Naive B cell (primary cell): Measurements from ENCODE around the gene DNM1. TPM values are rescaled to one million over a fixed set of nuclear protein-coding genes. Genes with fewer than 3 reads are reported as not detected.

Experiments used
- ATAC-seq, 2 donors: fragments of 150-1000 bp; cut with Tn5 transposase; 2 replicates each; pipeline ENCODE4 v1.10.0; 2021; ENCODE audit warnings: low read depth in 2 of 2, mild to moderate bottlenecking in 2 of 2, moderate library complexity in 2 of 2
- DNase-seq: peaks from one replicate; pipeline ENCODE4 v3.0.0; 2022
- H3K27ac Mint-ChIP-seq, 6 donors: one replicate each; pipeline ENCODE4 v1.8.0; 2020 to 2022; ENCODE audit warnings: mild to moderate bottlenecking in 6 of 6, mixed read lengths in 6 of 6, moderate library complexity in 5 of 6, inconsistent platforms in 2 of 6
- H3K27me3 Mint-ChIP-seq, 3 donors: one replicate each; pipeline ENCODE4 v1.8.0; 2021 to 2022; ENCODE audit warnings: mixed read lengths in 3 of 3, mild to moderate bottlenecking in 1 of 3
- H3K36me3 Mint-ChIP-seq, 2 donors: one replicate each; pipeline ENCODE4 v1.8.0; 2020 to 2022; ENCODE audit warnings: mixed read lengths in 2 of 2, inconsistent platforms in 1 of 2, mild to moderate bottlenecking in 1 of 2
- H3K4me1 Mint-ChIP-seq, 3 donors: one replicate each; pipeline ENCODE4 v1.8.0; 2020 to 2022; ENCODE audit warnings: mixed read lengths in 3 of 3, inconsistent platforms in 1 of 3, mild to moderate bottlenecking in 1 of 3, moderate library complexity in 1 of 3
- H3K4me3 Mint-ChIP-seq, 8 donors: one replicate each; pipeline ENCODE4 v1.8.0; 2020 to 2022; ENCODE audit warnings: mild to moderate bottlenecking in 8 of 8, mixed read lengths in 8 of 8, moderate library complexity in 8 of 8, inconsistent platforms in 2 of 8
- H3K9me3 Mint-ChIP-seq, 7 donors: one replicate each; pipeline ENCODE4 v1.8.0; 2020 to 2022; ENCODE audit warnings: mixed read lengths in 7 of 7, mild to moderate bottlenecking in 5 of 7, inconsistent platforms in 2 of 7, moderate library complexity in 1 of 7
- polyA plus RNA-seq, 6 donors: library from polyadenylated mRNA; unstranded; fragments of 300-500 nt; fragmentation: Illumina TruSeq; gene quantifications; one replicate each; pipeline ENCODE4 v1.2.3, GENCODE V29; 2021; ENCODE audit warnings: low read depth in 6 of 6

Gene DNM1
- polyA plus RNA-seq, 6 donors from 2014 or later: 0.15 to 0.49 (median 0.20) TPM; not detected in 2

DNA sequence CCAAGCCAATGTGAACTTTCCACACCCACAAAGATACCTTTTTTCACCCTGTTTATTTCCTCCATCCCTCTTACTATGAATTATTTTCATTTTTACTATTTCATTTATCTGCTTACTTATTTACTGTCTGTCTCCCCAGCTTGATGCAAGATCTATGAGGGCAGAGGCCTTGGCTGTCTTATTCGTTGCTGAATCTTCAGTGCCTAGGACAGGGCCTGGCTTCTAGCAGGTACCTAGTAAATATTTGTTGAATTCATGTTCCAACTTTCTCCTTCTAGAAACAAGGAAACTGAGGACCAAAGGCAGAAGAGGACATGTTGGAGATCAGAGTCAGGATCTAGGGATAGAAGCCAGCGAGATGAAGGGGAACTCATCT lies 543 bp upstream of the DNM1 start:
- Mint-ChIP-seq H3K9me3 (no peaks in the 10 kb centered on the region), H3K4me1 (peaks cover 7 to 11% (median 8%) of the 10 kb centered on the region in 3 donors), H3K27ac (peak overlapping the region in 4 of 6 donors; percentile 64 to 90 (median 71))

DNA sequence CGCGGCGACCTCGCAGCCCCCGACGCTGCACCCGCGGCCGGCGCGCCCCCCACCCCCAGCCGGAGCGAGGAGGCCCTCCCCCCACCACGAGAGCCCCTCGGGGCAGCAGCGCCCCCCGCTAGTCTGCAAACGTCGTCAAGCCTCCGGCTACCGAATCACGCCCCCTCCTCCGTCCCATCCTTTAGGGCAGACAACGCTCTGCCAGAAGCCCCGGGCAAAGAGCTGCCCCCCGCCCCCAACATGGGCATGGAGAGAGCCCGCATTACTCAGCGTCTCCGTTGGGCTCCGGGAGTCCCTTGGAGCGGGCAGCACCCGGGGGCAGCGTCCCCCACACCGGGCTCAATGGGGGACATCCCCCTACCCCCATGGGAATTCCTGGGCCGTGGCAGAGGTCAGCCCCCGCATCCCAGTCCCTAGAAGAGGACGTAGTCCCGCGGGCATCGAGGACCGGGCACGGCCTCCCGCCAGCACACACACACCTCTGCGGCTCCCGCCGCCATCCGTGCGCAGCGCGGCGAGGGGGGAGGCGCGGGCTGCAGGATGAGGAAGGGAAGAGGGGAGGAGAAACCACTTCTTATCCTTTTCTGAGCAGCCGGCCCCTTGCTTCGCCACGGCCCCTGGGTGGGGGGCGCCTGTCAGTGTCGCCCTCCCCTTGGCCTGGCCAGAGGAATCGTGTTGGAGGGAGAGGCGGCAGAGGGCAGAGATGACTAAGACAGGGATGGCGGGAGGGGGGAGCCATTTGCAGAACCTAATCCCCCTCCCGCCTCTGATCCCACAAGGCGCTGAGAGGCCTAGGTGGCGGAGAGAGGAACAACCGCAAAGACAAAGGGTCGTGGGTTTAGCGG lies 750 bp downstream of the DNM1 start:
- H3K4me3 Mint-ChIP-seq: peak overlapping the region in 7 of 8 donors; percentile 62 to 79 (median 71)
- H3K36me3 Mint-ChIP-seq: no peaks in the 10 kb centered on the region
- peak in 1 of 2 donors; percentile 12 for ATAC-seq
- peaks cover 5 to 38% (median 30%) of the 10 kb centered on the region in 3 donors for H3K27me3 Mint-ChIP-seq
- H3K27ac Mint-ChIP-seq: no peak overlapping the region
- DNase-seq: peak; percentile 20
- no peaks in the 10 kb centered on the region for H3K9me3 Mint-ChIP-seq
- peaks cover 7 to 11% (median 8%) of the 10 kb centered on the region in 3 donors for H3K4me1 Mint-ChIP-seq

More for the DNA sequence above, 543 bp upstream of the DNM1 start:
- DNase-seq (no peak), ATAC-seq (no peak)
- Mint-ChIP-seq H3K36me3 (no peaks in the 10 kb centered on the region), H3K27me3 (peaks cover 5 to 29% (median 24%) of the 10 kb centered on the region in 3 donors), H3K4me3 (peak overlapping the region; percentile 64 to 93 (median 86))

DNA sequence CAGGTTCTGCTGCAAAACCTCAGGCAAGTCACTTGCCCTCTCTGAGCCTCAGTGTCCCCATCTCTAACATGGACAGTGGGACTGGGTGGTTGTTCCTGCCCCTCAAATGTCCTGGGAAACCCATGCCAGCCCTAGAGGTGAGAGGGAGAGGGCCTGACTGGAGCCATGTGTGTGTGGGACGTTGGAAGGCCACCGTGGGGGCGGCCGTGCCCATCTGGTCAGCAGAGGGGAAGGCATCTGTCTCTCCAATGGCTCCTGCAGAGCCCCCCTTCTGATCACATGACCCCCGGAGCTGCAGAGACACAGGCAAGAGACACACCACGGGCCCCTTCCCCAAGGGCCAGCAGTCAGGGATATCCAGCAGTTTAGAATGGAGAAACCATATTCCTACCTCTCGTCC lies 1.7 kb downstream of the DNM1 start:
- Mint-ChIP-seq H3K36me3 (no peaks in the 10 kb centered on the region), H3K27me3 (peaks cover 5 to 38% (median 30%) of the 10 kb centered on the region in 3 donors), H3K4me3 (peak overlapping the region in 6 of 8 donors; percentile 33 to 79 (median 68)), H3K9me3 (no peaks in the 10 kb centered on the region), H3K27ac (no peak overlapping the region), H3K4me1 (peaks cover 7 to 11% (median 8%) of the 10 kb centered on the region in 3 donors)
- ATAC-seq (no peak), DNase-seq (no peak)

DNA sequence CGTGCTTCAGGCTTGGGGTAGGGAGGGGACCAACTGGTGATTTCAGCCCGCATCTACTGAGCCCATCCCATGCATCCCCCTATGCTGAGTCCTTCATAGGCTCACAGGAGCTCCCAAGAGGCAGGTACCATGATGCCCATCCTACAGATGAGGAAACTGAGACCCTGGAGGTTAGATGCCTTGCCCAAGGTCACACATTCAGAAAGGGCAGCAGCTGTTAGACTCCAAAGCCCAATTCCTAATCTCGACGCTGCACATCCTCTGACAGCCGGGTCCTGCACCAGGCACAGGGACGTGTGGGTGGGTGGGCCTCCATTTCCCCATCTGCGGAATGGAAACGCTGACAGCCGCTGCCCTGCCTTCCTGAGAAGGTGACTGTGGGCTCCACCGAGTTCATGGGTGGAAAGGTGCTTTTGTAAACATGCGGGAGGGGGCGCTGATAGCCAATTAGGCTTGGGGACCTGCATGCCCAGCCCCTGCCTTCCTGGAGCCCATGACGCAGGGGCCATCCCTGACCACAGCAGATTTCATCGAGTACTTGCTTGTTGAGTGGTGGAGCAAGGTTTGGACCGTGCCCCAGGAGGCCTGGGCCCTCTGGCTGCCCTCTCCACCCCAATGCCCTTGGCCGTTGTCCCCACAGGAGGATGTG lies 2.2 kb downstream of the DNM1 start:
- H3K4me3 Mint-ChIP-seq: peak overlapping the region in 5 of 8 donors; percentile 25 to 79 (median 43)
- no peaks in the 10 kb centered on the region for H3K36me3 Mint-ChIP-seq
- DNase-seq (no peak), ATAC-seq (no peak)
- H3K9me3 Mint-ChIP-seq: no peaks in the 10 kb centered on the region
- peaks cover 5 to 38% (median 30%) of the 10 kb centered on the region in 3 donors for H3K27me3 Mint-ChIP-seq
- H3K4me1 Mint-ChIP-seq: peaks cover 7 to 11% (median 8%) of the 10 kb centered on the region in 3 donors
- H3K27ac Mint-ChIP-seq: no peak overlapping the region

DNA sequence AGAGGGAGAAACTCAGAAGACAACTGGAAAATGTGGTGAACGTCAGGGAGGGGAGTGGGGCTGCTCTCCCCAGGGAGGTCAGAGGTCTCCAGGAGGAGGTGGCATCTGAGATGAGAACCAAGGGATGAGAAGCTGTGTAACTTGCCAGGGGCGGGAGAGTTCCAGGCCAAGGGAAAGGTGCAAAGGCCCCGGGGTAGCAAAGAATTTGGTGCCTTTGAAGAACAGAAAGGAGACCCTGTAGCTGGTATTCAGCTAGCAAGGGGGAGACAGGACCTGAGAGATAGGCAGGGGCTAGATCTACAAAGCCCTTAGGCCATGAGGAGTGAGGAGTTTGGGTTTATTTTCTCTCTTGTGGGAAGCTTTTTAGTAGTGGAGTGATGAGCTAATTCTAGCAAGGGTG lies 3.3 kb downstream of the DNM1 start:
- Mint-ChIP-seq H3K4me3 (peak overlapping the region in 1 of 8 donors; percentile 8), H3K4me1 (peaks cover 7 to 11% (median 8%) of the 10 kb centered on the region in 3 donors)

DNA sequence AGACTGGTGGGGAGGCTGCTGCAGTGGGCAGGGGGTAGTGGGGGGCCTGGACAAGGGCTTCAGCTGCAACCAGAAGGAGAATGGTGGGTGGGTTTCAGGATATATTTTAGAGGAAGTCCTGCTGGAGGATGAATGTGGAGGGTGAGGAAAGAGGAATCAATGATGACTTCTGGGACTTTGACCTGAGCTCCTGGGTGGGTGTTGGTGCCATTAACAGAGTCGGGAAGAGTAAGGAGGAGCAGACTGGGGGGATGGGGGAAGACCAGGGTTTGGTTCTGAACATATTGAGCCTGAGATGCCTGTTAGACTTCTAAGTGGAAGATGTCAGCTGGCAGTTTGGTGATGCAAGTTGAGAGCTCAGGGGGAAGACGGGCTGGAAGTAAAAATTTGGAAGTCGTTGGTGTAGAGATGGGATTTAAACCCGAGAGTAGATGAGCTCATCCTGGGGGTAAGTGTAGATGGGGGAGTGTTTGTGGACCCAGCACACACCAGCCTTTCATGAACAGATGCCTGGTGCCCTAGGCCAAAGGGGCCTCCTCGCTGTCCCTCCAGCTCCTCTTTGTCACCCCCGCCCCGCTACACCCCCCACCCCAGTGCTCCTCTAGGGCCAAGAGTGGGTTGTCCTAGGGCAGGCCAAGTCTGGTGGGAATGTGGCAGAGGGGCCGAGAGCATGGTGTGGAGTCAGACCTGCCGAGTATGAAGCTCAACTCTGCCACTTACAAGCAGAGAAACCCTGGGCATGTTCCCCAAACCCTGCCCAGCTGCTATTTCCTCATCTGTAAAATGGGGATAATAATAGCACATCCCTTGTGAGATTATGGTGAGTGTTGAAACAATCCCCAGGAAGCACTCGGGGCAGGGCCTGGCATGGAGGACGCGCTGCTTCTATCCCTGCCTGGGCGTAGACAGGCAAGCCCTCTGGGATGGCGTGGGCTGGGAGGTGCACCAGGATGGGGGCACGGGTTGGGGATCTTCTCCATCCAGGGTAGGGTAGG lies 4.0 kb downstream of the DNM1 start:
- peaks cover 9 to 54% (median 37%) of the 10 kb centered on the region in 3 donors for H3K27me3 Mint-ChIP-seq
- H3K36me3 Mint-ChIP-seq: no peaks in the 10 kb centered on the region
- ATAC-seq (no peak), DNase-seq (no peak)
- H3K4me1 Mint-ChIP-seq: peaks cover 7 to 11% (median 8%) of the 10 kb centered on the region in 3 donors
- peak overlapping the region in 3 of 6 donors; percentile 28 to 50 (median 43) for H3K27ac Mint-ChIP-seq
- no peaks in the 10 kb centered on the region for H3K9me3 Mint-ChIP-seq
- peak overlapping the region in 1 of 8 donors; percentile 8 for H3K4me3 Mint-ChIP-seq

More for the DNA sequence above, 3.3 kb downstream of the DNM1 start:
- no peaks in the 10 kb centered on the region for H3K36me3 Mint-ChIP-seq
- DNase-seq: no peak
- no peaks in the 10 kb centered on the region for H3K9me3 Mint-ChIP-seq
- ATAC-seq: no peak
- peaks cover 9 to 46% (median 30%) of the 10 kb centered on the region in 3 donors for H3K27me3 Mint-ChIP-seq
- H3K27ac Mint-ChIP-seq: peak overlapping the region in 1 of 6 donors; percentile 50

DNA sequence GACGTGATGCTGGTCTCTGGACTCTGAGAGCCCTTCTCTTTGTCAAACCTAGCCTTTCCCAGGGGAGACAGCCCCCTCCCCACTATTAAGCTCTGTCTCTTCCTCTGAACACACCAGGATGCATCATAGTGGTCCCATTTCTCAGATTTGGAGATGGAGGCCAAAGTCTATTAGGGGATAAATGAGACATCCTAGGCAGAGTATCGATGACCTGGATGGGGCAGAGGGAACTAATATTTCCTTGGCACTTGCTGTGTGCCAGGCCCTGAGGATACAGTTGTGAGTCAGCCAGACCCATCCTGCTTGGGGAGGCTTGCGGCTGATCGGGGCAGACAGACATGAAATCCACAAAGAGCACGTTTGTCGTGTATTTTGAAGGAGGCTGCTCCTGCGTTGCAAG lies 5.2 kb downstream of the DNM1 start:
- Mint-ChIP-seq H3K36me3 (no peaks in the 10 kb centered on the region), H3K27me3 (peaks cover 4 to 61% (median 47%) of the 10 kb centered on the region in 3 donors), H3K4me1 (peaks cover 3 to 7% (median 5%) of the 10 kb centered on the region in 3 donors), H3K9me3 (no peaks in the 10 kb centered on the region), H3K4me3 (no peak overlapping the region), H3K27ac (no peak overlapping the region)
- ATAC-seq: no peak
- no peak for DNase-seq

DNA sequence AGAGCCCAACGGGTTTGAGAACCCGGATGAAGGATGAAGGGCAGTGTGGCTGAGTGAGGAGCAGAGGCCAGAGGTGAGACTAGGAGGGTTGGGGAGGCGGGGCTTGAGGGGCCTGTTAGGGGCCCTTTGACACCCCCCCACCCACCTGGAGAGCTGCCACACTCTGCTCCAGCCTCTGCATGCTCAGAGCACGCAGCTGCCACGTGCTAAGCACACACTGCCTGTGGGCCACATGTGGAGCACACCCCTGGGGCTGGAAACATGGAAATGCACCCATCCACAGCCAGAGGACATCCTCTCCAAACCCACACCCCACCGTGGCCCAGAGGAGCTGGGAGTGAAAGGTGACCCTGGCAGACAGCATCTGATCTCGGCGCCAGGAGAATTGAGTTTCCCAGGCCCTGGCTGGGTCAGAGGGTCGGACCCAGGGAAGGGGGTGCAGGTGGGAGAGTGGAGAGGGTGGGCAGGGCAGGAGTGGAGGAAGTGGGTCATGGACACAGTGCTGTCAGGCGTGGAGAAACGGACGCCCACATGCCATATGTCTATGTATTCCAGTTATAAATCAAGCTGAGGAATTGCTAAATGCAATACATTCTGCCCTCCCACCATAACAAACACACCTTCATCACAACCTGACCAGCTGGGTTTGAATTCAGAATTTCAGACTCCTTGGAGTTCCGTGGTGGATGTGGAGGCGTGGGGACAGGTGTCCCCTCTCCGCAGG lies 5.9 kb downstream of the DNM1 start:
- no peak overlapping the region for H3K27ac Mint-ChIP-seq
- no peak overlapping the region for H3K4me3 Mint-ChIP-seq
- peaks cover 2 to 5% (median 4%) of the 10 kb centered on the region in 3 donors for H3K4me1 Mint-ChIP-seq
- H3K36me3 Mint-ChIP-seq: no peaks in the 10 kb centered on the region
- DNase-seq: no peak
- peaks cover 4 to 66% (median 49%) of the 10 kb centered on the region in 3 donors for H3K27me3 Mint-ChIP-seq
- H3K9me3 Mint-ChIP-seq: no peaks in the 10 kb centered on the region
- no peak for ATAC-seq

DNA sequence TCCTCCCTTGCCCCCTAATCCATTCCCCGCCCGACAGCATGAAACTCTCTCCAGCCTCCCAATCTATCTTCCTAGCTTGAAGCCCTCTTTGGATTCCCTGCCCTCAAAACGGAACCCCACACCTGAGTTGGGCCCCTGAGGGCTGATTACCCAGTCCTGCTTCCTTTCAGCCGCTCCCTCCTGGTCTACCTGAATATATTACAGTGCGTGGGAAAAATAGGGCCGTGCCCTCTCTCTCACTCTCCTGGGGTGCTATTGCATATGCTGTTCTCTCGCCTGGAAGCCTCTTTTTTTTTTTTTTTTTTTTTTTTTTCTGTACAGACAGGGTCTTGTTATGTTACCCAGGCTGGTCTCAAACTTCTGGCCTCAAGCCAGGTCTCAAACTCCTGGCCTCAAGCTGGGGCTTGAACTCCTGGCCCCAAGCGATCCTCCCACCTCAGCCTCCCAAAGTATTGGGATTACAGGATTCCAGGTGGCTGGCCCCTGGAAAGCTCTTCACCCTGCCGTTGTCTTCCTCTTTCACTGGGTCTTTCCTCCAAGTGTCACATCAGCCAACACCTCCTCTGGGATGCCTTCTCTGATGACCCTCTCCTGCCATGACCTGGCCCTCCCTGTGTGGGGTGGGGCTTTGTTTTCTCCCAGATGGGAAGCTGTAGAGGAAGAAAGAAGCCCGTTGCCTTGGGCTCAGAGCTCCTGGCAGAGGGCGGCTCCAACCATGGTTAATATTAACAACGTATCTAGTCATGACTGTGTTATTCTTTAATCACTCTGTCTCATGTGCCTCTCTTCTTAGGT lies 8.2 kb downstream of the DNM1 start:
- no peak overlapping the region for H3K4me3 Mint-ChIP-seq
- DNase-seq (no peak), ATAC-seq (no peak)
- no peaks in the 10 kb centered on the region for H3K9me3 Mint-ChIP-seq
- H3K4me1 Mint-ChIP-seq: no peaks in the 10 kb centered on the region
- H3K27me3 Mint-ChIP-seq: peaks cover 4 to 50% (median 42%) of the 10 kb centered on the region in 3 donors
- no peak overlapping the region for H3K27ac Mint-ChIP-seq
- H3K36me3 Mint-ChIP-seq: no peaks in the 10 kb centered on the region

DNA sequence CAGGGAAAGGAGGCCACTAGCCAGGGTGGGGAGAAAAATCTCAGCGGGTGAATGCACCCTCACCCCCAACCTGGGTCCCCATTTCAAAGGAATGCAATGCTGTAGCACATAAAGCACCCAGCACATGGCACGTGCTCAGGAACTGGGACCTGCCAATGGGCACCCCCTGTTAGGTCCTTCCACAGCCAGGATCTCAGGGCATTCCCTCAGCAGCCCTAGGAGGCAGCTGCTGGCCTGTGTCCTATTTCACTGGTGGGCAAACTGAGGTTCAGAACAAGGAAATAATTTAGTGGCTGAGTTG lies 8.8 kb downstream of the DNM1 start:
- no peak overlapping the region for H3K4me3 Mint-ChIP-seq
- no peaks in the 10 kb centered on the region for H3K4me1 Mint-ChIP-seq
- H3K9me3 Mint-ChIP-seq: no peaks in the 10 kb centered on the region
- ATAC-seq: no peak
- no peak for DNase-seq
- H3K36me3 Mint-ChIP-seq: no peaks in the 10 kb centered on the region
- no peak overlapping the region for H3K27ac Mint-ChIP-seq
- peaks cover 4 to 44% (median 36%) of the 10 kb centered on the region in 3 donors for H3K27me3 Mint-ChIP-seq

DNA sequence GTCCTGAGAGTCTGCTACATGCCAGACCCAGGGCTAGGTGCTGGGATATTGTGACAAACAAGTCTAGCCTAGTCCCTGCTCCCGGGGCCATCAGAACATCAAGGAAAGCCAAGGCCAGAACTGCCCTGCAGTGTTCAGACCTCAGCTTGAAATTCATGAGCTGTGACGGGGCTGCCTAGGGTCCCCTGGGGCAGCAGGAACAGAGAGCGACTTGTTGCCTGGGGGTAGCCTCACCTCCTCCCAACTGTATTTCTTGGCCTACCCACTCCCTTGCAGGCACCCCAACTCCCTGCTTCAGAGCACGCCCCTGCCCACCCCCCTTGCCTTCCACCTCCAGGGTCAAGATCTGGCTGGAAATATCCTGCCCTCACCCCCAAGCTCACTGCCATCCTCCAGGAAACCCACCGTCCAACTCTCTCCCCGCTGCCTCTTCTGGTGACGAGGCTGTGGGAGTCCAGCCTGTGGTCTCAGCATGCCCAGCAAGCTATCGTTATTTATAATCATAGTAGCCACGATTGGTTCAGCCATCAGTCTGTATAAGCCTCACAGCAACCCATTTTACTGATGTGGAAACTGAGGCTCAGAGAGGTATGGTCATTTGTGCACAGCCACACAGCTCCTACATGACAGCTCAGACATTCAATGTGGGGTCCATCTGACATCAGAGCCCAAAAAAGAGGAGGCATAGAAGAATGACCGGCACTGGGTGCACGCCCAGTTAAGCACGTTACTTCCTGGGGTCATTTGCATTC lies 10.7 kb downstream of the DNM1 start:
- H3K4me3 Mint-ChIP-seq: no peak overlapping the region
- peaks cover 9 to 10% (median 9%) of the 10 kb centered on the region in 3 donors for H3K4me1 Mint-ChIP-seq
- no peaks in the 10 kb centered on the region for H3K36me3 Mint-ChIP-seq
- H3K27ac Mint-ChIP-seq: no peak overlapping the region
- H3K9me3 Mint-ChIP-seq: peaks cover 0 to 2% (median 0%) of the 10 kb centered on the region in 7 donors
- ATAC-seq: no peak
- DNase-seq: no peak
- H3K27me3 Mint-ChIP-seq: peaks cover 4 to 31% (median 27%) of the 10 kb centered on the region in 3 donors
